HepG2 (cell line): ENCODE results near the gene BTBD7. TPM values are rescaled to one million over a fixed set of nuclear protein-coding genes. Genes with fewer than 3 reads are reported as not detected.

Source experiments
- HOMEZ ChIP-seq: IDR thresholded peaks from 2 replicates; pipeline ENCODE4 v1.6.1; 2016; ENCODE audit warnings: low read depth
- KIAA2018 ChIP-seq: sonication (generic); formaldehyde crosslinking; IDR thresholded peaks from 2 replicates; pipeline ENCODE4 v1.5.0; 2020; ENCODE audit warnings: mild to moderate bottlenecking, missing genetic modification reagents, borderline replicate concordance
- RAD21 ChIP-seq: fragments of 450-650 bp; formaldehyde crosslinking; IDR thresholded peaks from 2 replicates; pipeline ENCODE4 v1.5.0; 2020; ENCODE audit warnings: mild to moderate bottlenecking
- ZBTB20 ChIP-seq: sonication (generic); formaldehyde crosslinking; IDR thresholded peaks from 2 replicates; pipeline ENCODE4 v1.8.1; 2023; ENCODE audit warnings: missing genetic modification reagents, low read depth, mild to moderate bottlenecking, borderline replicate concordance
- ZFX ChIP-seq: sonication (generic); formaldehyde crosslinking; IDR thresholded peaks from 2 replicates; pipeline ENCODE4 v1.4.0; 2020; ENCODE audit warnings: mild to moderate bottlenecking, low read depth, missing genetic modification reagents, moderate library complexity
- ZNF329 ChIP-seq: sonication (generic); formaldehyde crosslinking; IDR thresholded peaks from 2 replicates; pipeline ENCODE4 v1.9.0; 2021; ENCODE audit warnings: low read depth, mild to moderate bottlenecking, missing genetic modification reagents
- ZNF737 ChIP-seq: sonication (generic); formaldehyde crosslinking; IDR thresholded peaks from 2 replicates; pipeline ENCODE4 v1.5.0; 2020; ENCODE audit warnings: missing genetic modification reagents, mild to moderate bottlenecking, borderline replicate concordance
- ZNF800 ChIP-seq: sonication (generic); formaldehyde crosslinking; IDR thresholded peaks from 2 replicates; pipeline ENCODE4 v1.4.0; 2020; ENCODE audit warnings: missing genetic modification reagents
- ZSCAN25 ChIP-seq: sonication (generic); formaldehyde crosslinking; IDR thresholded peaks from 2 replicates; pipeline ENCODE4 v1.8.0; 2022; ENCODE audit warnings: mild to moderate bottlenecking, missing genetic modification reagents
- polyA plus RNA-seq, 8 experiments: library from polyadenylated mRNA; depleted of rRNA in 3 of 8; stranded (reverse) in 7 of 8; unstranded in 1 of 8; fragments of >200 nt; fragmentation: Illumina TruSeq in 4 of 8; extraction: Trizol in 4 of 8; gene quantifications; 2 replicates each; pipeline versions ENCODE4 v1.2.1 to v1.2.3, GENCODE V29; 2011 to 2016; ENCODE audit warnings: low read depth in 4 of 8, missing spikeins in 1 of 8, mixed read lengths in 1 of 8; ENCODE audit not compliant: insufficient read depth in 1 of 8
- total RNA-seq, 5 experiments: library from RNA; depleted of rRNA; stranded (reverse); fragments of >200 nt; fragmentation: Illumina TruSeq; extraction: Trizol; gene quantifications; 2 replicates each; pipeline ENCODE4 v1.2.3, GENCODE V29; 2016; ENCODE audit warnings: low read depth in 1 of 5
- TF ChIP-seq, protein P1 (sequence below): sonication (generic); formaldehyde crosslinking; IDR thresholded peaks from 2 replicates; pipeline ENCODE4 v1.5.0; 2020; ENCODE audit warnings: missing genetic modification reagents
- TF ChIP-seq, protein P2 (sequence below): sonication (generic); formaldehyde crosslinking; IDR thresholded peaks from 2 replicates; pipeline ENCODE4 v1.4.0; 2020; ENCODE audit warnings: missing genetic modification reagents; ENCODE audit errors: not compliant biosample characterization
- TF ChIP-seq, protein P3 (sequence below): sonication (generic); formaldehyde crosslinking; IDR thresholded peaks from 2 replicates; pipeline ENCODE4 v1.8.0; 2022; ENCODE audit warnings: mild to moderate bottlenecking, missing genetic modification reagents, borderline replicate concordance

BTBD7 gene
- total and polyA plus RNA-seq, 2 of the 13 experiments (the other 11 are each of a cell fraction or from before 2014, with no cell fraction given): 11.6 to 15.2 TPM

- TF ChIP-seq ZNF737 (CRISPR knock-in tag) (no peak), ZBTB20 (no peak; the same call in none of the 2 replicates), ZNF329 (peak; percentile 69; the same call in 1 of the 2 replicates), ZNF800 (no peak), KIAA2018 (CRISPR knock-in tag) (no peak), RAD21 (peak; percentile 11; the same call in 1 of the 2 replicates), ZSCAN25 (CRISPR knock-in tag) (peak; percentile 29; the same call in 1 of the 2 replicates), HOMEZ (CRISPR knock-in tag) (peak; percentile 52; the same call in 1 of the 2 replicates), ZFX (peak; percentile 92)
- TF ChIP-seq, protein P1, sequence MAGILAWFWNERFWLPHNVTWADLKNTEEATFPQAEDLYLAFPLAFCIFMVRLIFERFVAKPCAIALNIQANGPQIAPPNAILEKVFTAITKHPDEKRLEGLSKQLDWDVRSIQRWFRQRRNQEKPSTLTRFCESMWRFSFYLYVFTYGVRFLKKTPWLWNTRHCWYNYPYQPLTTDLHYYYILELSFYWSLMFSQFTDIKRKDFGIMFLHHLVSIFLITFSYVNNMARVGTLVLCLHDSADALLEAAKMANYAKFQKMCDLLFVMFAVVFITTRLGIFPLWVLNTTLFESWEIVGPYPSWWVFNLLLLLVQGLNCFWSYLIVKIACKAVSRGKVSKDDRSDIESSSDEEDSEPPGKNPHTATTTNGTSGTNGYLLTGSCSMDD (CRISPR knock-in tag): no peak
- TF ChIP-seq, protein P2, sequence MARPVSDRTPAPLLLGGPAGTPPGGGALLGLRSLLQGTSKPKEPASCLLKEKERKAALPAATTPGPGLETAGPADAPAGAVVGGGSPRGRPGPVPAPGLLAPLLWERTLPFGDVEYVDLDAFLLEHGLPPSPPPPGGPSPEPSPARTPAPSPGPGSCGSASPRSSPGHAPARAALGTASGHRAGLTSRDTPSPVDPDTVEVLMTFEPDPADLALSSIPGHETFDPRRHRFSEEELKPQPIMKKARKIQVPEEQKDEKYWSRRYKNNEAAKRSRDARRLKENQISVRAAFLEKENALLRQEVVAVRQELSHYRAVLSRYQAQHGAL: no peak
- TF ChIP-seq, protein P3, sequence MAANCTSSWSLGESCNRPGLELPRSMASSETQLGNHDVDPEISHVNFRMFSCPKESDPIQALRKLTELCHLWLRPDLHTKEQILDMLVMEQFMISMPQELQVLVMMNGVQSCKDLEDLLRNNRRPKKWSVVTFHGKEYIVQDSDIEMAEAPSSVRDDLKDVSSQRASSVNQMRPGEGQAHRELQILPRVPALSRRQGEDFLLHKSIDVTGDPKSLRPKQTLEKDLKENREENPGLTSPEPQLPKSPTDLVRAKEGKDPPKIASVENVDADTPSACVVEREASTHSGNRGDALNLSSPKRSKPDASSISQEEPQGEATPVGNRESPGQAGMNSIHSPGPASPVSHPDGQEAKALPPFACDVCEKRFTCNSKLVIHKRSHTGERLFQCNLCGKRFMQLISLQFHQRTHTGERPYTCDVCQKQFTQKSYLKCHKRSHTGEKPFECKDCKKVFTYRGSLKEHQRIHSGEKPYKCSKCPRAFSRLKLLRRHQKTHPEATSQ: peak; percentile 63; the same call in 1 of the 2 replicates
Measured at GRCh38 chr14:93206793-93207467, 125.9 kb downstream of the BTBD7 start, which contains the start of the genes GON7 and UBR7 (continued).
